A673 (cell line): ENCODE measurements around the gene SCUBE1. TPM values are rescaled to one million over a fixed set of nuclear protein-coding genes. Genes with fewer than 3 reads are reported as not detected.

Experiments used
- BruUV-seq: library from RNA; stranded (reverse); fragments of 400-500 nt; replicated peaks from 2 replicates; lab custom pipeline; 2021; lab: Mats Ljungman, UMichigan
- CTCF ChIA-PET: fragments of 300-600 bp; sonication (Branson Sonifier 250); formaldehyde crosslinking; loops from one replicate; lab custom pipeline; 2022; ENCODE audit warnings: antibody characterized with exemption; lab: Charles Lee
- POLR2A ChIA-PET: fragments of 300-600 bp; sonication (Branson Sonifier 250); formaldehyde crosslinking; loops from one replicate; lab custom pipeline; 2022; ENCODE audit warnings: antibody characterized with exemption; ENCODE audit not compliant: low non-redundant PET; lab: Charles Lee
- DNase-seq: peaks from one replicate; pipeline ENCODE4 v3.0.0-alpha.2; 2015; ENCODE audit warnings: low spot score
- H3K27ac ChIP-seq: fragments of 200-600 bp; sonication (generic); 2 replicates; pipeline ENCODE4 v1.5.1; 2016; ENCODE audit warnings: mixed run types, low read depth, mild to moderate bottlenecking, mixed read lengths, antibody characterized with exemption, low read length; ENCODE audit not compliant: poor library complexity, severe bottlenecking
- H3K27me3 ChIP-seq: fragments of 200-600 bp; sonication (generic); replicated peaks from 2 replicates; pipeline ENCODE4 v1.6.1; 2017; ENCODE audit warnings: mixed run types, low read depth, mild to moderate bottlenecking, mixed read lengths, antibody characterized with exemption, low read length; ENCODE audit not compliant: insufficient read depth, poor library complexity
- H3K36me3 ChIP-seq: fragments of 200-600 bp; sonication (generic); 2 replicates; pipeline ENCODE4 v1.6.1; 2016; ENCODE audit warnings: mixed run types, mild to moderate bottlenecking, mixed read lengths, antibody characterized with exemption, low read length; ENCODE audit not compliant: insufficient read depth, poor library complexity, severe bottlenecking
- H3K4me1 ChIP-seq: fragments of 200-600 bp; sonication (generic); 2 replicates; pipeline ENCODE4 v1.6.1; 2017; ENCODE audit warnings: mixed run types, mild to moderate bottlenecking, mixed read lengths, antibody characterized with exemption, low read length; ENCODE audit not compliant: insufficient read depth, poor library complexity, severe bottlenecking
- H3K4me3 ChIP-seq: fragments of 200-600 bp; sonication (generic); 2 replicates; pipeline ENCODE4 v1.5.1; 2016; ENCODE audit warnings: low read depth, mixed run types, mild to moderate bottlenecking, mixed read lengths, low read length; ENCODE audit not compliant: poor library complexity, severe bottlenecking
- H3K9me3 ChIP-seq: fragments of 200-600 bp; sonication (generic); 2 replicates; pipeline ENCODE4 v1.6.1; 2016; ENCODE audit warnings: mixed run types, low read depth, mild to moderate bottlenecking, mixed read lengths, antibody characterized with exemption, low read length; ENCODE audit not compliant: poor library complexity, severe bottlenecking
- CTCF ChIP-seq: fragments of 300-800, 200-600 bp; sonication (generic); conservative IDR thresholded peaks from 2 replicates; pipeline ENCODE4 v1.5.1; 2017; ENCODE audit warnings: low read depth, mild to moderate bottlenecking, antibody characterized with exemption, low read length, moderate library complexity, mixed read lengths
- EZH2 ChIP-seq: fragments of 200-600 bp; sonication (generic); IDR thresholded peaks from 2 replicates; pipeline ENCODE4 v1.6.1; 2017; ENCODE audit warnings: borderline replicate concordance, low read depth, mild to moderate bottlenecking, mixed read lengths, antibody characterized with exemption, low read length; ENCODE audit not compliant: poor library complexity, severe bottlenecking
- intact Hi-C: fragments of 100-400 bp; cut with micrococcal nuclease; formaldehyde crosslinking; loops from one replicate; pipeline ENCODE4 v1.10.0; 2022; ENCODE audit not compliant: unreplicated experiment
- total RNA-seq: library from RNA; stranded (reverse); gene quantifications from 2 replicates; pipeline ENCODE4 v1.2.3, GENCODE V29; 2021

SCUBE1 gene
- total RNA-seq, 1 experiment from 2014 or later, result 0.24 TPM

- intact Hi-C loops, result no loop called here
- peaks cover 35% of the 10 kb centered on the region for H3K27me3 ChIP-seq
- CTCF ChIA-PET, result no interaction called here
- H3K4me3 ChIP-seq, result no peak overlapping the region
- no peaks in the 10 kb centered on the region for H3K36me3 ChIP-seq
- POLR2A ChIA-PET, result interaction anchor here (0.6 kb wide), 1 partner anchor 10 kb away, joined by 5 read pairs; no protein-coding TSS in a partner anchor
- no peaks in the 10 kb centered on the region for H3K4me1 ChIP-seq
- H3K9me3 ChIP-seq, result no peaks in the 10 kb centered on the region
- no peak overlapping the region for H3K27ac ChIP-seq
- no TSS peak for BruUV-seq
- TF ChIP-seq EZH2, result no peak
- TF ChIP-seq CTCF, result no peak
- no peak for DNase-seq
Observed at GRCh38 chr22:43377896-43378704, 34.9 kb upstream of the SCUBE1 start.

GRCh38 chr22:43377548-43377895 lies 34.4 kb upstream of the SCUBE1 start:
- DNase-seq, result no peak
- POLR2A ChIA-PET, result no interaction called here
- Histone ChIP-seq H3K4me3 (no peak overlapping the region), H3K36me3 (no peaks in the 10 kb centered on the region), H3K4me1 (no peaks in the 10 kb centered on the region), H3K9me3 (no peaks in the 10 kb centered on the region), H3K27ac (no peak overlapping the region), H3K27me3 (peaks cover 35% of the 10 kb centered on the region)
- intact Hi-C loops, result no loop called here
- TF ChIP-seq EZH2 (no peak), CTCF (no peak)
- CTCF ChIA-PET, result no interaction called here
- BruUV-seq, result no TSS peak

- TF ChIP-seq CTCF, result no peak
- TF ChIP-seq EZH2, result no peak
- peaks cover 35% of the 10 kb centered on the region for H3K27me3 ChIP-seq
- H3K9me3 ChIP-seq, result no peaks in the 10 kb centered on the region
- no peaks in the 10 kb centered on the region for H3K36me3 ChIP-seq
- H3K4me3 ChIP-seq, result no peak overlapping the region
- no peak for DNase-seq
- ChIA-PET POLR2A (no interaction called here), CTCF (no interaction called here)
- no TSS peak for BruUV-seq
- intact Hi-C loops, result no loop called here
- no peak overlapping the region for H3K27ac ChIP-seq
- H3K4me1 ChIP-seq, result no peaks in the 10 kb centered on the region
Observed at GRCh38 chr22:43376765-43377547, 33.8 kb upstream of the SCUBE1 start.
